Left forelimb (tissue), 1 donor: Measurements from ENCODE around the gene GSTT2.

ENCODE experiments used
- DNase-seq: peaks from one replicate; pipeline ENCODE4 v3.0.0-alpha.2; 2018; ENCODE audit warnings: low spot score

The GSTT2 gene

GRCh38 chr22:24009227-24010017, 29.5 kb downstream of the GSTT2 start:
- no peak for DNase-seq

- no peak for DNase-seq
These were observed 30.1 kb downstream of the GSTT2 start for GRCh38 chr22:24010018-24010391.

- DNase-seq, result no peak
These were observed 31.8 kb downstream of the GSTT2 start for GRCh38 chr22:24011735-24012068.

- no peak for DNase-seq
These were observed 36.2 kb downstream of the GSTT2 start for GRCh38 chr22:24016156-24016555.

- no peak for DNase-seq
These were observed 41.4 kb downstream of the GSTT2 start for GRCh38 chr22:24021304-24021703.

- no peak for DNase-seq
These were observed 43.4 kb downstream of the GSTT2 start for GRCh38 chr22:24023204-24023789.

- no peak for DNase-seq
These were observed 44.4 kb downstream of the GSTT2 start for GRCh38 chr22:24024354-24024753.

GRCh38 chr22:24025475-24025874, 45.5 kb downstream of the GSTT2 start:
- DNase-seq, result no peak

GRCh38 chr22:24026056-24026455, 46.1 kb downstream of the GSTT2 start:
- no peak for DNase-seq

- no peak for DNase-seq
These were observed 46.8 kb downstream of the GSTT2 start for GRCh38 chr22:24026733-24027132.

- no peak for DNase-seq
These were observed 47.5 kb downstream of the GSTT2 start for GRCh38 chr22:24027389-24027975.

- DNase-seq, result no peak
These were observed 48.1 kb downstream of the GSTT2 start for GRCh38 chr22:24027991-24028390.

GRCh38 chr22:24028533-24028932, 48.6 kb downstream of the GSTT2 start:
- no peak for DNase-seq

- DNase-seq, result no peak
These were observed 49.4 kb downstream of the GSTT2 start for GRCh38 chr22:24029304-24029703.

- no peak for DNase-seq
These were observed 50.3 kb downstream of the GSTT2 start for GRCh38 chr22:24030186-24030702.
